NCI-H446 (cell line): ENCODE data around the gene STXBP5L.
"Not testable (repeated sequence)": the region's sequence is repeated elsewhere in the genome, so short reads cannot be mapped to it uniquely, and the experiment has no call there.

Source experiments
- DNase-seq, 2 experiments: peaks; one replicate each; lab custom pipeline; 2025; lab: John Stamatoyannopoulos, UW

The STXBP5L gene

DNA sequence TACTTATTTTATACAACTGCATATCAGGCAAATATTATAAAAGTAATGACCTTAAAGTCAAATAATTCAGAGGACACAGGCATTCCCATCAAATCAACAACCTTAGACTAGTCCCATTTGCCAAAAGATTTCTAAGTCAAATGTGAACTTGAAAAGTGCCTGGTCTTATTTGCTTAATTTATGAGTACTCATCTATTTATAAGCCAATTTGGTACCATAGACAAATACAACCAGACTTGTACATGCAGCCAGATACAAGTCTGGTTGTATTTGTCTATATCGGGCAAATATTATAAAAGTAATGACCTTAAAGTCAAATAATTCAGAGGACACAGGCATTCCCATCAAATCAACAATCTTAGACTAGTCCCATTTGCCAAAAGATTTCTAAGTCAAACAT is 322.2 kb downstream of the STXBP5L start:
- DNase-seq: not testable (repeated sequence)

DNA sequence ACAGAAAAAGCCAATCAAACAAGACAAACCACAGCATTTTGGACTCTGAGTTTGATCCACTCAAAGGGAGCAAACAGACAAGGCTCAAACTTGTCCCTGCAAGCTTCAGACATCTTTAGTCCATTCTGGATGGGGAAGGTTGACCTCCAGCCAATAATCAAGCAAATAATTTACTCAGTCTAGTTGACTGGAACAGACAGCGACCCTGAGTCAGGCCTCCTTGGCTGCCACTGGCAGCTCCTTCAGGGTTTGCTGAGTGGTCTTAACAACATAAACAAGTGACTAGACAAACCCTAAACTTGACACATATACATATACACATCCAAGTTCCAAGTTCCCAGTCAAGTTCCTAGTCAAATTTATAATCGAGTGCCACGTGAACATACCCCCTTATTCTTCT is 323.9 kb downstream of the STXBP5L start:
- DNase-seq: no peak

DNA sequence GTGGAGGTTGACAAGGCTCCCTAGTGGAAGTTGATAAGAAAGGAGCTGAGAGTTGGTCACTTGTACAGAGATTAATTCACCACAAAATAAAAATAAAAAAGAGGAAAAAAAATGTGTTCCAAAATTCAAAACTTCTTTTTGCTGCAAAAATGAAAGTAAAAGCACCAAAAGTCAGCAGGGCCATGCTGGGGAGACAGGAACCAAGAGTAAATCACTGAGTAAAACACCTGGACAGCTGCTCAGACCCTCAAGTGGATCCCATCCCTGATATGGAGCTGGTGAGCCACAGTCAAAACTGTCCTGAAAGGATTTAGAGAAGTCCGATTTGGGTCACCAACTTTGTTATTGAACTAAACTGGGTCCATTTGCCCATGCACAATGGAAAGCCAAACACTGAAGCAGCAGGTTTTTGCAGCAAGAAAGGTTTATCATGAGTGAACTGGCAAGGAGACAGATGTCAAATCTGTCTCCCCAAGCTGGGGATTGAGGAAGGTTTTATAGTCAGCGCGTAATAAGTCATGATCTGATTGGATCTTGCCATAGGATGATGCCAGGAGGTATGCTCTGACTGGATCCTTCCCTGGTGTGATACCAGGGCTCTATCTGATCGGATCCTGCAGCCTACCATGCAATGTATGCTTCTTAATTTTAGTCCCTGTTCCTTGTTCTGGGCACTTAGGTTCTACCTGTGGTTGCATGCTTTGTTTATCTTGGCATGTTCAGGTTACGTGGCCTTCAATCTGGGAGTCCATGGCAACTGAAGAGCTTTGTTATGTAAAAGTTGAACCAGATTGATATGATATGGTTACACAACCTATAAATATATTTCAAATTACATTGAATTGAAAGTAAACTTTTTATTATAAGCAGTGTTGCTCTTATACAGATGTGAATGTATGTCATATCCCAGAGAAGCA is 324.6 kb downstream of the STXBP5L start:
- no peak for DNase-seq

DNA sequence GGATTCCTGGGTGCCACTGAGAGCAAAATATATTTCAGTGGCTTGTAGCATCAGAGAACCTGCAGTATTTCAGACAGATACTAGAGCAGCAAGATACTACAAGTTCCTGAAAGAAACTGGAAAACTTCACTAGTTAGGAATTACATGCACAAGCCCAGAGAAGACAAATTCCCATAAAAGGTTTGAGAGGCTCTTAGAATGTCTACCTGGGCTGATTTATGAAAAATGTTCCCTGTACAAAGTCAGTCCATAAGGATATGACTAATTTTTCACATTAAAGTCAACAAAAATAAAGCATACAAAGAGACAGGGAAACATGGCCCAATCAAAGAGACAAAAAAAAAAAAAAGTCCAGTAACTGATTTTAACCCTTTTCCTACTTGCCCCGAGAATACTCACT is 335.2 kb downstream of the STXBP5L start:
- DNase-seq: no peak

DNA sequence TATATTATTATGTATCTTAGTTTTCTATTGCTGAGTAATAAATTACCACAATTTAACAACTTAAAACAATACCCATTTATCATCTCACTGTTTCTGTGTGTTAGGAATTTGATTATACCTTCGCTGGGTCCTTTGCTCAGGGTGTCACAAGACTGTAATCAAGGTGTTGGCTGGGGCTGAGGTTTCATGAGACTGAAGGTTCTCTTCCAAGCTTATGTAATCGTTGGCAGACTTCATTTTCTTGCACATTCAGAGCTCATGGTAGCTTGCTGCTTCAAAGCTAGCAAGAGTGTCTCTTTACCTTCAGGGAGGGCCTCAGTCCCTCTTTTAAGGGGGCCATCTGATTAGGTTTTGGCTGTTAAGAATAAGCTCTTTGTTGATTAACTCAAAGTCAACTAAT is 344.7 kb downstream of the STXBP5L start:
- no peak for DNase-seq

DNA sequence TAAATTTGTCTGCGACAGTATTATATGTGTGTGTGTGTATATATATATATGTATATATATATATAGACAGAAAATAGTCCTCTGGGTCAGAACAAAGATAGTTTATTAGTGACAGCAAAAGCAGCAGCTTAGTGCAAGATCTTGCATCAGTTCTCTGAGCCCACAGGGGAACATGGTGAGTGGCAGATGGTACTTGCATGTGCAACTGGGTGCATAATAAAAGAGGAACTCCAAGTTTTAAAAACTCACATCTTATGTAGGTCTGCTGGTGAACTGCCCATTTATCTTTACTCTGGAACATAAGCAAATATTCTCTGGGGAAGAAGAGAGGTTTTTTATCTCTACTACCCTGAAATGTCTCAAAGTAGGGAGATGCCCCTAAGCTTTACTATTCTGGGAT is 361.4 kb downstream of the STXBP5L start:
- DNase-seq: no peak

DNA sequence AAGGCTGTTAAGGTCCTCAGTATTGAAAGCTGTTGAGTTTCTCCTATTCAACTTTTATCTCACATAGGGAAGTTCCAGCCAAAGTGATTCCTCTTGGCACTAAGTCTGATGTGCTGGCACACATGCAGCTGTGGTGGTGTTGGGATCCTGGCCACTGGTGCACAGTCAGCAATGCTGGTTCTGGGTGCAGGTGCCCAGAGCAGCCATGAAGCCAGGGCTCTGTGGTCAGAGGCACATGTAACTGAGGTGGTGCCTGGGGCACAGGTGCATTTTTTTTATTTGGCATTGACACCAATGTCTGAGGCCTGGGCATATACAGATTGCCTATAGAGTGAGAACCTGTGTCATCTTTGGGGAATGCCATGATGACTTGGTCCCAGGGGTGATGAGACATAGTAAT is 366.4 kb downstream of the STXBP5L start:
- DNase-seq: no peak

DNA sequence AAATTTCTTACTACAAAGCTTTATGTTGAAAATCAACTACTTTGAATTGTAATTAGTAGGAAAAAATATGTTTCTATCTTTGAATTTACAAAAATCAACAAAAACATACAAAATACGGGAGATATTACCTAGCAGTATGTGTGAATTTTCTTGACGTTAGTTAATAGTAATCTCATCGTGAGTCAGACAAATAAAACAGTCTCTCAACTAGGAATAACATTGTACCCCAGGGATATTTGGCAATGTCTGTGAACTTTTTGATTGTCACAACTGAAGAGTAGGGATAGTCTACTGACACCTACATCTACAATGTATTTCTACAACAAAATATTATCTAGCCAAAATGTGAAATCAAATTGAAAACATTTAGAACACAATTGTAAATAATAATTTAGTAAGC is 387.4 kb downstream of the STXBP5L start:
- no peak for DNase-seq

DNA sequence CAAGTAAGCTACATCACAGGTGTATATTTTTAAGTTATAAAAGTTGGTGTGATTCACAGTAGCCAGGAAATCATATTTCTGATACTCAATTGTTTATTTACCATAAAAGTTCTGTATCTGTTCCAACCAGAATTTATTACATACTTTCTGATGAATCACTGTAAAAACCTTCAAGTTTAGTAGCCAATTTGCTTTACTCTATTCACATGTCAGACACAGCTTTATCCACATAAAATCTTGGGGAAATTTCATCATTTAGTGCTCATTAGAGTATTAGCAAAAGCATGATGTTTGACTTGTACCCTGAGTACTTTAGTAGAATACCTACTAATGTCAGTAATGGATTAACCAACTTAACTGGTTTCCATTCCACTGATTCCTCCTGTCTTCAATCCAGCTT is 388.0 kb downstream of the STXBP5L start:
- no peak for DNase-seq

DNA sequence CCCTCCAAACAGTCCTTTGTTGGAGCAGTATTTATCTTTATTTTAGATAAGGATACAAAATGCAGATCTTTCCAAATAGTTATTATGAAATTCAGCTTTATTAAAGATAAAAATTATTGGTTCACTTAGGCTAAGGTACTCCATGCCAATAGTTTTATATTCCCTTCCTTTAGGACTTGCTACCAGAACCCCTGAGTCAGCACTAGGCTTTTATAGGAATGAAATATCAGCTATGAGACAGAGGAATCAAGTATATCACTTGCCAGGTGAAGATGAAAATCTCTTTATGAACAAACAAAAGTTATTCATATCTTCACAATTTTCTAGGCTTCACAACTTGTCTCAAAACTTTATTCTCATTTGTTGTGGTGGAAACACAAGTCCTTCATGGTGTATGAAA is 416.3 kb downstream of the STXBP5L start:
- no peak for DNase-seq

DNA sequence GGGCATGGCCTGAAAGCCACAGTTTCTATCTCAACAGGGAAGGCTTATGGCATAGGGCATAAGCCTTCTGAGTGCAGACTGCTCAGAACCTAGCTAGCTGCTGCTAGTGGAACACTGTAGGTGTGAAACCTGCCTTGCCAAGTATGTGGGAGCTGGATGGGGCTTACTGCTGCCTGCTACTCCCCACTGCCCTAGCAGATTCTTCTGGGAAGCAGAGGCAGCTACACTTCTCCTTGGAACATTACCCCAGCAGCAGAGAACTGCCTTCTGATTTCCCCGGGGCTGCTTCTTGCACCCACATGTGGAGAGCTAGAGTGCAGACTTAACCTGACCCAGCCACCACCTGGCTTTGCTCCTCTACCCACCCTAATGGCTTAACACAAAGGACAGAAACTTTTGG is 422.1 kb downstream of the STXBP5L start:
- DNase-seq: no peak

DNA sequence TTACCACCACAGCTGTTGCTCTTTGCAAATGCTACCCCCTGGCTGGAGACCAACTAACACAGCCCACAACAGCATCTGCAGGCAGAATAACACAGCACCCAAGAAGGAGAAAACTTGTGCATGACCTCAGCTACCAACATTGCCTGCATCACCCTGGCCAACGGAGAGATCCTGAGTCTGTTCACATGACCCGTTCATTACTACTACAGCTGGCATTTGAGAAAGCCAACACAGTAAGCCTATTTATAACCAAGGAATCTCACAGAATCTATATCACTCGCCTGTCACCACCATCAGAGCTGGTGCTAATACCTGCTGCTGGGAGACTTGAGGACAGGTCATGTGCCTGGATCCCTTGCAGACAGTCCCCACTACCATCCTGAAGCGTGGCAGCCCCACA is 422.6 kb downstream of the STXBP5L start:
- no peak for DNase-seq

DNA sequence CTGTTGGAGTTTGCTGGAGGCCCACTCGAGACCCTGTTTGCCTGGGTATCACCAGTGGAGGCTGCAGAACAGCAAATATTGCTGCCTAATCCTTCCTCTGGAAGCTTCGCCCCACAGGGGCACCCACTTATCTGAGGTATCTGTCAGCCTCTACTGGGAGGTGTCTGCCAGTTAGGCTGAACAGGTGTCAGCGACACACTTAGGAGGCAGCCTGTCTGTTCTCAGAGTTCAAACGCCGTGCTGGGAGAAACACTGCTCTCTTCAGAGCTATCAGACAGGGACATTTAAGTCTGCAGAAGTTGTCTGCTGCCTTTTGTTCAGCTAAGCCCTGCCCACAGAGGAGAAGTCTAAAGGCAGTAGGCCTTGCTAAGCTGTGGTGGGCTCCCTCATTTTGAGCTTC is 448.0 kb downstream of the STXBP5L start:
- not testable (repeated sequence) for DNase-seq

DNA sequence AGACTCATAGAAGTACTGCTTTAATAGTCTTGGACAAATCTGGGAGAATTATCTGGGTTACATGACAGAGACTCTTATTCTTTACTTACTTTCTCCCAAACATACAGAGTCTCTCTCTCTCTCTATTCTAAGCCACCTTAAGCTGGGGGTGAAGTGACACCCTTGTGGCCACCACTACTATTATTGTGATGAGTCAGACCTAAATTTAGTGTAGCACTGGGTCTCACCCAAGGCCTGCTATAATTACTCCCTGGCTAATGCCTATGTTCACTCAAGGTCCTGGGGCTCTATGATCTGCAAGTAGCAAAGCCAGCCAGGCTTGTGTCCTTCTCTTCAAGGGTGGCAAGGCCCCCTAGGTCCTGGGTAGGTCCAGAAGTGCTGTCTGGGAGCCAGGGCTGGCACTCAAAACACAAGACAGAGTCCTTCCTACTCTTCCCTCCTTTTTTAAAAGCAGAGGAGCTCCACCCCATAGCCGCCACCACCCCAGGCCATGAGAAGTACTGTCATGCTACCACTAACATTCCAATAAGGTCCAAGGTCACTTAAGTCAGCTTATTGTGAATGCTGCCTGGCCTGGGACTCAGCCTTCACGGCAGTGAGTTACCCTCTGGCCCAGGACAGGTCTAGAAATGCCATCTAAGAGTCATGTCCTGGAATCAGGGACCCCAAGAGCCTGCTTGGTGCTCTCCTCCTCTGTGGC is 454.2 kb downstream of the STXBP5L start:
- DNase-seq: no peak

DNA sequence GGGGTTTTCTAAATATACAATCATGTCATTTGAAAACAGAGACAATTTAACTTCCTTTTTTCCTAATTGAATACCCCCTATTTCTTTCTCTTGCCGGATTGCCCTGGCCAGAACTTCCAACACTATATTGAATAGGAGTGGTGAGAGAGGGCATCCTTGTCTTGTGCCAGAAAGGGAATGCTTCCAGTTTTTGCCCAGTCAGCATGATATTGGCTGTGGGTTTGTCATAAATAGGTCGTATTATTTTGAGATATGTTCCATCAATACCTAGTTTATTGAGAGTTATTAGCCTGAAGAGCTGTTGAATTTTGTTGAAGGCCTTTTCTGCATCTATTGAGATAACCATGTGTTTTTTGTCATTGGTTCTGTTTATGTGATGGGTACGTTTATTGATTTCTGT is 480.3 kb downstream of the STXBP5L start:
- not testable (repeated sequence) for DNase-seq

DNA sequence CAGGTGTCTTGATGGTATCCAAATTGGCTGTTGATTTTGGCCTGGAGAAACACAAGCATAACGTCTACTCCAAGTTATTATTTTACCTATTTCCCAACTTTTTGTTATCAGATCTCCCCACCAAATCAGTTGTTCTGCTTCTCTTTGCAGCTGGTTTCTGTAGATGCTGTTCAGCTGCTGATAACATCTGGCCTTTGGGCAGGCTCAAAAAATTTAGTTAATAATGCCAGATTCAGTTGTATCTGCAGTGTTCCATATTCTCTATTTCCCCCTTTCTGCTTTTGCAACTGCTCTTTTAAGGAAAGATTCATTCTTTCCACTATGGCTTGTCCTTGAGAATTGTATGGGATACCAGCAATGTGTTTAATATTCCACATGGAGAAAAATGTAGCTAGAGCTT is 488.0 kb downstream of the STXBP5L start:
- not testable (repeated sequence) for DNase-seq

DNA sequence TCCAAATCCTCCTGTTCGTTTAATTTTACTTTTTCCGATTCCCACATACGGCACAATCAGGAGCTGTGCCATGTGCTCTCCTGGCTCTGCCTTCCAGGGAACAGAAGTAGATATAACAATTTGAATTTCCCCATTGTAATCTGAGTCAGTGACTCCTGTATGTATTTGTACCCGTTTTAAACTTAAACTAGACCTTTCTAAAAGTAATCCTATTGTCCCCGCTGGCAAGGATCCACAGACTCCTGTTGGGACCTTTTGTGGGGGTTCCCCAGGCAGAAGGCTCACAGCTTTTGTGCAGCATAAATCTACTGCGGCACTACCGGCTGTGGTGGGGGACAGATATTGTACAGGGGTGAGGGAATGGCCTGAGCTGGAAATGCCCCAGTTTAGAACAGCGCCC is 490.0 kb downstream of the STXBP5L start:
- DNase-seq: not testable (repeated sequence)

DNA sequence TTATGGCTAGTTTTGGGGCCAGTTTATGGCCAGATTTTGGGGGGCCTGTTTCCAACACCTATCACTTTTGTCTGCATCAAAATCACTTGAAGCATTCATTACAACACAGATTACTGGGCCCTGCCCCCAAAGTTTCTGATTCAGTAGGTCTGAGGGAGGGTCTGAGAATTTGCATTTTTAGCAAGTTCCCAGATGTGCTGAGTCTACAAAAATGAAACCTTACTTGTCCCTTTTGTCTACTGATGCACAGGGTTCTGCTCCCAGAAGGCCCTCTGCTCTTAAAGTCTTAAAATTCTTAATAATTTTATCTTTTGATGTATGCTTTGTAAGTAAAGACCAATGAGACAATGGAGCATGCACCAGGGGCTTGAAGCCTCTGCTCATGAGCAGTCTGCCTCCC is 491.8 kb downstream of the STXBP5L start:
- DNase-seq: no peak

DNA sequence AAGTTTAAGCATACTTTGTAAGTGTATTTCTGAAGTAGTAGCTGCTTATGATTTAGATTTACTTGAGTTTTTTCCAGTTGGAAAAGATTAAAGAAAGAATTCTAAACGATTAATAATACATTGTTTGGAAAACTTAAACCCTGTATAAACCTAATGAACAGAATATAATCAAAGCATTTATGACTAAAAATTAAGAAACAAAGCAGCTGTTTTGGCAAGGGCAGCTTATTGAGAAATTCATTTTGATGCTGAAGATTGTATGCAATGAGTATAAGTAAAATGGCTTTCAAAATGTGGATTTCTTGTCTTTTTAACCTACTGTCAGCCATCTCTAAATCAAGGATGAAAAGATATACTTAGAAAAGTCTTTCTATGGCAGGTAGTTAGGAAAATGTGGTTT is 497.6 kb downstream of the STXBP5L start:
- no peak for DNase-seq

DNA sequence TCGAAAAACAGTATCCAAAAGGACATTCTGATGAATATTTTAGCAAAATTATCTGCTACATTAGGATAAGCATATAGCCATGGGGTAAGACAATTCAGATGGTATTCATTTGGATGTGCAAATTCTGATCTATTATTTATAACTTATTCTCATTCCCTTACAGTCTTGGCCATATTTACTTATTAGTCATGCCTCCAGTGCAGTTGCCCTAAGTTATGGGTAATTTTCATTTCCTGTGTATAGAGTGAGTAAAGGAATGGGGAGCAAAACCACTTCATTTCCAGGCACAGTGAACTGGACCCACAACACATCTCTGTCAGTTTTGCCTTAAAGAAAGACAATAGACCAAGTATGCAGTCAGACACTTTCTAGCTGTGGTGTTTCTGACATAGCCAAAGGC is 503.5 kb downstream of the STXBP5L start:
- no peak for DNase-seq

DNA sequence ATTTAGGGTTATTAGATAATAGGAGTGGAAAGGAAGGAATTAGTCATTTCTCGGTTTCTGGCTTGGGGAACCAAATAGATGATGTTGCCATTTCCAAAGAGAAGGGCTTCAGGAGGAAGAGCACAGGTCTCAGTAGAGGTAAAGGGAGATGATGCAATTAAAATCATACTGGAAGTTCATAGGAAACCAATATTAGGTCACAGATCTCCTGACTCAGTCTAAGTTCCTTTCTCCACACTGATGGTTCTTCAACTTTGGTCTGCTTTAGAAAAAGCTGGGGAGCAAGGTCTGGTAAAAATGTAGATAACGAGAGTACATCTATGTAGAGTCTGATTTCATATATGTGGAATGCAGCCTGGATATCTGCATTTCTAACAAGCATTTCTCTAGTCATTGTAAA is 506.9 kb downstream of the STXBP5L start:
- no peak for DNase-seq

DNA sequence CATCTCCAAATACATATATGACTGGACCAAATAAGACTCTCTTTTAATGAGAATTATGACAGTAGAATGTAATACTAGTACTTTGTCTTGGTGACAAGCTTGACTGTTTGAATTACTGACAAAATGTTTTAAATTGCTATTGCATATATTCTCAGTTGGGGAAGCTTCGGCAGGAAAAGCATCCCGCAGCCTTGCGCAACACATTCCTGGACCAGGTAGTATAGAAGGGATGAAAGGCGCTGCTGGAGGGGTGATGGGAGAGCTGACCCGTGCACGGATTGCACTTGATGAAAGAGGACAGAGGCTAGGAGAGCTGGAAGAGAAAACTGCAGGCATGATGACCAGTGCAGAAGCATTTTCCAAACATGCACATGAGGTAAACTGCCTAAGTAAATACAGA is 510.2 kb downstream of the STXBP5L start:
- DNase-seq: no peak

DNA sequence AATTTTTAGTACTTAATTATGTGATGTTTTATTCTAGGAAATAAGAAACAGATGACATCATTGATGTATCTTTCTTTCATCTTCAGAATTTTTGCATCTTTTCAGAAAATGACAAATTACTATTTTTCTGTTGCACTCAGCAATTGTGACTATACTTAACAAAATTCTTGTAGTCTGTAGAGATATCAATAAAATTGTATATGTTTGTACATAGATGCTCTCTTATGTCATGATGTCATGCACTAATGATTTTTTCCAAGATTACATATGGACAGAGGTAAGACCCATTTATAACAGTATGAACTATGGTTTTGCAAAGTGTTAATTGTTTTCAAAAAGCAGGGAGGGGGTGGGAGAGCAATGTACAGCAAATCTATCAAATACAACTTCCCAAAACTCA is 516.5 kb downstream of the STXBP5L start:
- DNase-seq: no peak
